GM21619 (cell line): ENCODE measurements around the gene TBXAS1.
A peak's percentile ranks its signal among the peaks of the same experiment; 100 is the strongest.

Experiments
- ATAC-seq: cut with Tn5 transposase; IDR thresholded peaks from one replicate; pipeline ENCODE4 v1.9.1; 2021; ENCODE audit not compliant: unreplicated experiment

TBXAS1 gene

DNA sequence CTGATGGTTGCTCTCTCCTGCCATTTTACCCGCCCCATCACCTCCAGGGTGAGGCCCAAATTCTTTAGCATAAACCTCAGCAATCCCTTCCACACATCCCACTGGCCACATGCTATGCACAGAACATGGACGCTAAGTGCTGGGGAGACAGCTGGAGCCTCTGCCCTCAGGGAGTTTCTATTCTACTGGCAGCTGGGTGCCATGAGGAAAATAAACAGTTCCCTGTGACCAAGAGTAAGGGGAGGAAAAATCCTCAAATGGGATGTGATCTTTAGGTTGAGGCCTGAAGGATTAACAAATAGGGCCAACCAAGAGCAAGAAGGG is 232.5 kb downstream of the TBXAS1 start:
- no peak for ATAC-seq

DNA sequence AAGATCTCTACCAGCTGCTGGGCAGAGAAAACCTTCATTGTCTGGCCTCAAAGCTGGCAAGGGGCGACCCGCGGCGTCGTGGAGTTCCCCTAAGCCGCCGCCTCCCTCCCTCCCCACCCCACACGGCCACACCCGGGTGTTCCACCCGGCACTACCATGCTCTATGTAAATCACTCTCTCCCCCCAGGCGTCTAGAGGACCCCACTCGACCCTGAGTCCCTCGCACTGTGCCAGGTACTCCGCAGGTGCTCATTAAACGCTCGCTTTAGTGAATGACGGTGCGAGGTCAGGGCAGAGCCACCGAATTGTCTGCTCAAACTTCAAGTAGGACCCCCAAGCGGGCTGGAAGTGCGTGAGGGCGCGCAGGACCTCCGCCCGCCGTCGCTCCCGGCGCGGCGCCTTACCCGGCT is 233.1 kb downstream of the TBXAS1 start:
- peak; percentile 23 for ATAC-seq

DNA sequence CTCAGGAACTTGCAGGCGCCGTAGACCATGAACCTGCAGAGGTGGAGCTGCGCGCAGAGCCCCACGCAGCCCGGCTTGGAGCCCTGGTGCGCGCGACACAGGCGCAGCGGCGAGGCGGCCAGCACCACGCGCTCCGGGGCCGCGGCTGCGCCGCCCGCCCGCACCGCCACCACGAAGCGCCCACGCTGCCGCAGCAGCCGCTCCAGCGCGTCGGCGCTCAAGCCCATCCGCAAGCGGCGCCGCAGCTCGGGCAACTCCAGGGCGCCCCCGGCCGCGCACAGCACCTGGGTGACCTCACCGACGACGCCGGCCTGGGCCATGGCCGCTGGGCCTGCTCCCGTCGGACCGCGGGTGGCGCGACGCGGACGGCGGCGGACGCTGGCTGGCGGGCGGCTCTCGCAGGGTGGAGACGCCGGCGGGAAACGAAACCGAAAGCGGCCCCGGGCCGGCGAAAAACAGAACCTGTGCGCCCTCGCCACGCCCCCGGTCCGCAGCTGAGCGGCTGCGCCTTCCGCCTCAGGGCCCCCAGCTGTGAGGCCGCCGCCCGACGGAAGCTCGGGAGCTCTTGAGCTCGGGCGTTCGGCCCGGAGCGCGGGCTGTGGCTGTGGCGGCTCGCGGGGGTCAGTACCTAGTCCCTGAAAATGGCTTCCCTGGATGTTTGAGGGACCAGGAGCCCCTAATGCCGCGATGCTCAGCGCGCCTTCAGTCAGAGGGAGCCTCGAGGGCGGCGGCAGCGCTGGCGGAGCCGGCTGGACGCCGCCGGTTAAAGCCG is 233.7 kb downstream of the TBXAS1 start, which contains the start of gene PARP12:
TSS of gene PARP12 (minus strand) at position 424 of the 772 bp plus-strand sequence. CDS start at position 320, 104 bp downstream.
- peak; percentile 83 for ATAC-seq

DNA sequence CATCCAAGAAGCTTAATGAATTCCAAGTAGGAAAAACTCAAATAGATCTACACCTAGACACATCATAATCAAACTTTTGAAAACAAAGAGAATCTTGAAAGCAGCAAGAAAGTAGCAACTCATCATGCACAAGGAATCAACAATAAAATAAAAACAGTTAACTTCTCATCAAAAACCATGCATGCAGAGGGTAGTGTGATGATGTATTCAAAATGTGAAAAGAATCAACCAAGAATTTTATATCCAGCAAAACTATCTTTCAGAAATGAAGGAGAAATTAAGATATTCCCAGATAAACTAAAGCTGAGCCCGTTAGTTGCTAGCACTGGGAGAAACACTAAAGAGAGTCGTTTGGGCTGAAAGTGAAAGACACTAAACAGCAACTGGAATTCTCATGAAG is 238.0 kb downstream of the TBXAS1 start:
- no peak for ATAC-seq

DNA sequence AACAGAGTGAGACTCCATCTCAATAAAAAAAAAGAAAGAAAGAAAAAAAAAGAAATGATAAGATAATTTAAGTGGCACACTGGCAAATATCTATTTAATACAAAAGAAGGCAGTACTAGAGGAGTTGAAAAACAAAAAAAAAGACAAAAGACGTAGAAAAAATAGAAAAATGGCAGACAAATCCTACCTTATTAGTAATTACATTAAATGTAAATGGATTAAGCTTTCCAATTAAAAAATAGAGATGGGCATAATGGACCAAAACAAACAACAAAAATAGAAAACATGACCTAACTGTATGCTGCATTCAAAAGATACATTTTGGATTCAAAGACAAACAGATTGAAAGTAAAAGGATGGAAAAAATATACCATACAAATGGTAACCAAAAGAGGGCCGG is 239.0 kb downstream of the TBXAS1 start:
- ATAC-seq = no peak

DNA sequence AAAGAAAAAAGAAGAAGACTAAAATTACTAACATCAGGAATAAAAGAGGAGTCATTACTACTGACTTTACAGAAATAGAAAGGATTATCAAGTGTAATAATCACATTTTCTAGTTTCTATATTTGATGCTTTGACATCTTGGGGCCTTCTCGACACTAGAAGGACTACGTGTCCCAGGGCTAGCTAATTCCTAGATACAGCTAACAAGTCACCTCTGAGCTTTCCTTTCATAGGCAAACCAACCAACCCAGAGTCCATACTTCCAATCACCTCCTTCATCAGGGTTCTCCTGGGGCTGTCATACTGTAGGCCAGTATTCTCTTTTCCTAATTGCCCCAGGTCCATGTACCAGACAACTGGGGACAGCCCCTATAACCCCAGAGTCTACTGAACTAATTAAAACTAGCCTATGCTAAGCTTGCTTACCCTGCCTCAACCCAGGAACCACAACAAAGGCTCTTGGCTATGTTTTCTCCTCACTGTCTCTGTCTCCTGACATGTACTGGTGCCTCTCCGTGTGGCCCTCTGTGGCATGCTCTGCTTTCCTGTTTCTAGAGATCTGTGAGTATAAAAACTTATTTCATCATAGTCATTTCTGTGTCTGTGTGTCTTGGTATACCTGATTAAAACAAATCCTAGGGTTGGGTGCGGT is 240.4 kb downstream of the TBXAS1 start:
- no peak for ATAC-seq
